ENCODE data around the gene PLEKHB1. TPM values are rescaled to one million over a fixed set of nuclear protein-coding genes. Genes with fewer than 3 reads are reported as not detected.

The PLEKHB1 gene
- total RNA-seq, 1 experiment from 2014 or later = 6.6 TPM

- Histone ChIP-seq H3K9me3 (ENCODE audit: control insufficient read depth, insufficient read depth, low read depth, low read length) (no peaks in the 10 kb centered on the region), H3K27ac (ENCODE audit: low read length) (no peak overlapping the region), H3K4me1 (ENCODE audit: control insufficient read depth, insufficient read depth, low read length) (no peaks in the 10 kb centered on the region), H3K27me3 (ENCODE audit: control insufficient read depth, insufficient read depth, low read length) (no peaks in the 10 kb centered on the region), H3K36me3 (ENCODE audit: control insufficient read depth, insufficient read depth, low read length) (no peaks in the 10 kb centered on the region), H3K4me3 (ENCODE audit: low read depth in 2 of 2, low read length in 2 of 2) (no peak overlapping the region)
- ChIA-PET CTCF (no interaction called here), POLR2A (no interaction called here)
- in situ Hi-C loops (cut with HindIII; ENCODE audit: low pct_unique_long_range_greater_than_20kb, low sequenced_read_pairs) (no loop called here), intact Hi-C loops (cut with micrococcal nuclease; ENCODE audit: unreplicated experiment) (loop anchor here (5.0 kb wide), 2 partner anchors 188 to 263 kb away; no protein-coding TSS in a partner anchor)
- no peak for DNase-seq (ENCODE audit: low read depth, low spot score)
- TF ChIP-seq, protein P1, sequence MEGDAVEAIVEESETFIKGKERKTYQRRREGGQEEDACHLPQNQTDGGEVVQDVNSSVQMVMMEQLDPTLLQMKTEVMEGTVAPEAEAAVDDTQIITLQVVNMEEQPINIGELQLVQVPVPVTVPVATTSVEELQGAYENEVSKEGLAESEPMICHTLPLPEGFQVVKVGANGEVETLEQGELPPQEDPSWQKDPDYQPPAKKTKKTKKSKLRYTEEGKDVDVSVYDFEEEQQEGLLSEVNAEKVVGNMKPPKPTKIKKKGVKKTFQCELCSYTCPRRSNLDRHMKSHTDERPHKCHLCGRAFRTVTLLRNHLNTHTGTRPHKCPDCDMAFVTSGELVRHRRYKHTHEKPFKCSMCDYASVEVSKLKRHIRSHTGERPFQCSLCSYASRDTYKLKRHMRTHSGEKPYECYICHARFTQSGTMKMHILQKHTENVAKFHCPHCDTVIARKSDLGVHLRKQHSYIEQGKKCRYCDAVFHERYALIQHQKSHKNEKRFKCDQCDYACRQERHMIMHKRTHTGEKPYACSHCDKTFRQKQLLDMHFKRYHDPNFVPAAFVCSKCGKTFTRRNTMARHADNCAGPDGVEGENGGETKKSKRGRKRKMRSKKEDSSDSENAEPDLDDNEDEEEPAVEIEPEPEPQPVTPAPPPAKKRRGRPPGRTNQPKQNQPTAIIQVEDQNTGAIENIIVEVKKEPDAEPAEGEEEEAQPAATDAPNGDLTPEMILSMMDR (IDR thresholded peaks at IDR 0.05) = no peak
- TF ChIP-seq POLR2AphosphoS5 (IDR thresholded peaks at IDR 0.05; ENCODE audit: low read depth, low read length) (no peak), SIN3A (IDR thresholded peaks at IDR 0.05; ENCODE audit: borderline replicate concordance, insufficient read depth, low read depth, low read length) (no peak), TCF7L2 (IDR thresholded peaks at IDR 0.05; ENCODE audit: low read depth, low read length) (no peak)
- TF ChIP-seq, protein P2, sequence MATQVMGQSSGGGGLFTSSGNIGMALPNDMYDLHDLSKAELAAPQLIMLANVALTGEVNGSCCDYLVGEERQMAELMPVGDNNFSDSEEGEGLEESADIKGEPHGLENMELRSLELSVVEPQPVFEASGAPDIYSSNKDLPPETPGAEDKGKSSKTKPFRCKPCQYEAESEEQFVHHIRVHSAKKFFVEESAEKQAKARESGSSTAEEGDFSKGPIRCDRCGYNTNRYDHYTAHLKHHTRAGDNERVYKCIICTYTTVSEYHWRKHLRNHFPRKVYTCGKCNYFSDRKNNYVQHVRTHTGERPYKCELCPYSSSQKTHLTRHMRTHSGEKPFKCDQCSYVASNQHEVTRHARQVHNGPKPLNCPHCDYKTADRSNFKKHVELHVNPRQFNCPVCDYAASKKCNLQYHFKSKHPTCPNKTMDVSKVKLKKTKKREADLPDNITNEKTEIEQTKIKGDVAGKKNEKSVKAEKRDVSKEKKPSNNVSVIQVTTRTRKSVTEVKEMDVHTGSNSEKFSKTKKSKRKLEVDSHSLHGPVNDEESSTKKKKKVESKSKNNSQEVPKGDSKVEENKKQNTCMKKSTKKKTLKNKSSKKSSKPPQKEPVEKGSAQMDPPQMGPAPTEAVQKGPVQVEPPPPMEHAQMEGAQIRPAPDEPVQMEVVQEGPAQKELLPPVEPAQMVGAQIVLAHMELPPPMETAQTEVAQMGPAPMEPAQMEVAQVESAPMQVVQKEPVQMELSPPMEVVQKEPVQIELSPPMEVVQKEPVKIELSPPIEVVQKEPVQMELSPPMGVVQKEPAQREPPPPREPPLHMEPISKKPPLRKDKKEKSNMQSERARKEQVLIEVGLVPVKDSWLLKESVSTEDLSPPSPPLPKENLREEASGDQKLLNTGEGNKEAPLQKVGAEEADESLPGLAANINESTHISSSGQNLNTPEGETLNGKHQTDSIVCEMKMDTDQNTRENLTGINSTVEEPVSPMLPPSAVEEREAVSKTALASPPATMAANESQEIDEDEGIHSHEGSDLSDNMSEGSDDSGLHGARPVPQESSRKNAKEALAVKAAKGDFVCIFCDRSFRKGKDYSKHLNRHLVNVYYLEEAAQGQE (IDR thresholded peaks at IDR 0.05; ENCODE audit: insufficient read depth in 1 of 2, low read depth in 2 of 2, low read length in 1 of 2) = no peak
- ATAC-seq = no peak
- no TSS peak for BruUV-seq (replicated peaks)
These were observed 18.5 kb downstream of the PLEKHB1 start for GRCh38 chr11:73664877-73665276.

- DNase-seq (ENCODE audit: low read depth, low spot score) (no peak), ATAC-seq (no peak)
- ChIA-PET POLR2A (no interaction called here), CTCF (no interaction called here)
- H3K27ac ChIP-seq (ENCODE audit: low read length) = no peak overlapping the region
- H3K4me1 ChIP-seq (ENCODE audit: control insufficient read depth, insufficient read depth, low read length) = no peaks in the 10 kb centered on the region
- H3K9me3 ChIP-seq (ENCODE audit: control insufficient read depth, insufficient read depth, low read depth, low read length) = no peaks in the 10 kb centered on the region
- H3K27me3 ChIP-seq (ENCODE audit: control insufficient read depth, insufficient read depth, low read length) = no peaks in the 10 kb centered on the region
- no peaks in the 10 kb centered on the region for H3K36me3 ChIP-seq (ENCODE audit: control insufficient read depth, insufficient read depth, low read length)
- no peak overlapping the region for H3K4me3 ChIP-seq (ENCODE audit: low read depth in 2 of 2, low read length in 2 of 2)
- in situ Hi-C loops (cut with HindIII; ENCODE audit: low pct_unique_long_range_greater_than_20kb, low sequenced_read_pairs) = no loop called here
- BruUV-seq (replicated peaks) = no TSS peak
- intact Hi-C loops (cut with micrococcal nuclease; ENCODE audit: unreplicated experiment) = no loop called here
- TF ChIP-seq, protein P1 (IDR thresholded peaks at IDR 0.05) = no peak
- TF ChIP-seq SIN3A (IDR thresholded peaks at IDR 0.05; ENCODE audit: borderline replicate concordance, insufficient read depth, low read depth, low read length) (no peak), TCF7L2 (IDR thresholded peaks at IDR 0.05; ENCODE audit: low read depth, low read length) (no peak), POLR2AphosphoS5 (IDR thresholded peaks at IDR 0.05; ENCODE audit: low read depth, low read length) (no peak)
- TF ChIP-seq, protein P2 (IDR thresholded peaks at IDR 0.05; ENCODE audit: insufficient read depth in 1 of 2, low read depth in 2 of 2, low read length in 1 of 2) = no peak
These were observed 21.5 kb downstream of the PLEKHB1 start for GRCh38 chr11:73667891-73668290.
